Dendritic cell treated with granulocyte-macrophage colony-stimulating factor and Interleukin-4, amounts not matched to agents 40 ng/mL and 50 ng/mL, for 4 days (primary cell): ENCODE measurements around the gene SPTBN4.
A peak's percentile ranks its signal among the peaks of the same experiment; 100 is the strongest.
"Not testable (repeated sequence)": the region's sequence is repeated elsewhere in the genome, so short reads cannot be mapped to it uniquely, and the experiment has no call there.

ENCODE experiments used
- H3K27ac Mint-ChIP-seq: one replicate; pipeline ENCODE4 v1.8.0; 2022; ENCODE audit warnings: mild to moderate bottlenecking, mixed read lengths
- H3K27me3 Mint-ChIP-seq: one replicate; pipeline ENCODE4 v1.8.0; 2022; ENCODE audit warnings: mild to moderate bottlenecking, mixed read lengths
- H3K36me3 Mint-ChIP-seq: one replicate; pipeline ENCODE4 v1.8.0; 2022; ENCODE audit warnings: low read depth, mixed read lengths
- H3K4me1 Mint-ChIP-seq: one replicate; pipeline ENCODE4 v1.8.0; 2022; ENCODE audit warnings: low read depth, mixed read lengths
- H3K4me3 Mint-ChIP-seq: one replicate; pipeline ENCODE4 v1.8.0; 2022; ENCODE audit warnings: mild to moderate bottlenecking, moderate library complexity, mixed read lengths
- H3K9me3 Mint-ChIP-seq: one replicate; pipeline ENCODE4 v1.8.0; 2022; ENCODE audit warnings: mixed read lengths
- intact Hi-C: fragments of 100-400 bp; cut with micrococcal nuclease; formaldehyde crosslinking; loops from one replicate; pipeline ENCODE4 v1.15.0; 2022

SPTBN4 gene

GRCh38 chr19:40525234-40526051 lies 58.6 kb downstream of the SPTBN4 start:
- Mint-ChIP-seq H3K4me3 (no peak overlapping the region), H3K27me3 (peaks cover 54% of the 10 kb centered on the region), H3K9me3 (no peaks in the 10 kb centered on the region), H3K36me3 (no peaks in the 10 kb centered on the region), H3K27ac (no peak overlapping the region), H3K4me1 (peaks cover 8% of the 10 kb centered on the region)
- intact Hi-C loops, result loop anchor here (5.0 kb wide), 2 partner anchors 58 to 72 kb away; partner anchors contain the start of genes BLVRB and SPTBN4

GRCh38 chr19:40528078-40528477 lies 61.3 kb downstream of the SPTBN4 start:
- intact Hi-C loops, result loop anchor here (2.0 to 5.0 kb wide), 3 partner anchors 39 to 69 kb away; partner anchors contain the start of genes BLVRB and SPTBN4
- Mint-ChIP-seq H3K9me3 (no peaks in the 10 kb centered on the region), H3K27ac (no peak overlapping the region), H3K27me3 (peaks cover 67% of the 10 kb centered on the region), H3K4me3 (no peak overlapping the region), H3K4me1 (peaks cover 15% of the 10 kb centered on the region), H3K36me3 (no peaks in the 10 kb centered on the region)

GRCh38 chr19:40528533-40529092 lies 61.8 kb downstream of the SPTBN4 start:
- no peak overlapping the region for H3K27ac Mint-ChIP-seq
- intact Hi-C loops, result loop anchor here (2.0 to 5.0 kb wide), 3 partner anchors 38 to 69 kb away; partner anchors contain the start of genes BLVRB and SPTBN4

DNA sequence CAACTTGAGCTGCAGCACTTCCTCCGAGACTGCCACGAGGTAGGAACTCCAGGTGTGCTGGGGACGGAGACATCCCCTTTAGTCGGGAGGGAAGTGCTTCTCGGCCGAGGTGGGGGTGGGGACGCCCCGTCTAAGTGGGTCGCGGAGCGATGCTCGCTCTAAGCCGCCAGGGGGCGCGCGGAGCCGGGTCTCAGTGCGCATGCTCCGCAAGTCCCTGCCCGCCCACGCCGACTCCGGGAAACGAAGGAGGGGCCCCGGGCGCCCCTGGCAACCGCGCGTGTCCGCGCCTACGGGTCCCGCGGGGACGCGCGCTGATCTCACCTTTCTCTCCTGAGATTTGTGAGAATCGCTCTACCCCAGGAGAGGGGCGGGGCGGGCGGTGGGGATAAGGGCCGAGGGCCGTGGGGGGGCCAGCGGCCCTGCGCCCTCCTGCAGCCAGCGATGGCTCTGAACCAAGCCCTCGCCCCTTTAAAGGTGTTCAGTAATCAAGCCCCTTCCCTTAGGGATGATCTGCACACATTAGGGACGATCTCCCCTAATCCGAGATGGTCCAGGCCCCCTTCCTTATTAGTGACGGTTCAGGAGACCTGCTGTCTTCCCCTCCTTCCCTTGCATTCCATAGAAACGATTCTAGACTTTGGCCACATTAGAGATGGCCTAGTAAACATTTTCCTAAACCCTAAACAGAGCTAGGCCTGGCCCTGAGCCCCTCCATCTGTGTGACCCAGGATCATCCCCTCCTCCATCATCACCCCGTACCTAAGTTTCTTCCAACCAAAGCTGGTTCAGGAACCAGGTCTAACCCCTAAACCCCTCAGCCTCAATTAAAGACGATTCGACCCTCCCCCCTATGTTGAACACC lies 62.5 kb downstream of the SPTBN4 start:
- intact Hi-C loops, result loop anchor here (2.0 to 5.0 kb wide), 3 partner anchors 37 to 68 kb away; partner anchors contain the start of genes BLVRB and SPTBN4
- Mint-ChIP-seq H3K27me3 (peaks cover 72% of the 10 kb centered on the region), H3K9me3 (no peaks in the 10 kb centered on the region), H3K36me3 (no peaks in the 10 kb centered on the region), H3K27ac (no peak overlapping the region), H3K4me1 (peaks cover 15% of the 10 kb centered on the region), H3K4me3 (peak overlapping the region; percentile 55)

More at GRCh38 chr19:40528533-40529092, 61.8 kb downstream of the SPTBN4 start:
- Mint-ChIP-seq H3K4me3 (no peak overlapping the region), H3K27me3 (peaks cover 68% of the 10 kb centered on the region), H3K36me3 (no peaks in the 10 kb centered on the region), H3K4me1 (peaks cover 15% of the 10 kb centered on the region), H3K9me3 (no peaks in the 10 kb centered on the region)

- H3K4me1 Mint-ChIP-seq, result peaks cover 15% of the 10 kb centered on the region
- no peaks in the 10 kb centered on the region for H3K36me3 Mint-ChIP-seq
- no peaks in the 10 kb centered on the region for H3K9me3 Mint-ChIP-seq
- no peak overlapping the region for H3K27ac Mint-ChIP-seq
- H3K27me3 Mint-ChIP-seq, result peaks cover 65% of the 10 kb centered on the region
- intact Hi-C loops, result no loop called here
- H3K4me3 Mint-ChIP-seq, result peak overlapping the region; percentile 55
These were observed 63.5 kb downstream of the SPTBN4 start for GRCh38 chr19:40530091-40530901.

GRCh38 chr19:40533508-40533907 lies 66.7 kb downstream of the SPTBN4 start:
- Mint-ChIP-seq H3K9me3 (no peaks in the 10 kb centered on the region), H3K4me1 (peaks cover 15% of the 10 kb centered on the region), H3K27me3 (peaks cover 63% of the 10 kb centered on the region), H3K36me3 (no peaks in the 10 kb centered on the region), H3K27ac (no peak overlapping the region), H3K4me3 (no peak overlapping the region)
- intact Hi-C loops, result no loop called here

DNA sequence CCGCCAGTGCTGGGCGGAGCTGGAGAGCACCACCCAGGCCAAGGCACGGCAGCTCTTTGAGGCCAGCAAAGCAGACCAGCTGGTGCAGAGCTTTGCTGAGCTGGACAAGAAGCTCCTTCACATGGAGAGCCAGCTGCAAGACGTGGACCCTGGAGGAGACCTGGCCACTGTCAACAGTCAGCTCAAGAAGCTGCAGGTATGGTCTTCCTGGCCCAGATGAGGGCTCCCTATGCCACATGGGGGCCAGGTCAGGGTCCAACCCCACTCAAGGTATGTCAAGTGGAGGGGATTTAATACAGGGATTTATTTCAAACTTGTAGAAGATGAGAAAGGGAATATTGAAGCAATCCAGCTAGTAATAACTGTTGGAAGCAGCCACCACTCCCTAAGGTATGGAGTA lies 67.3 kb downstream of the SPTBN4 start:
- H3K36me3 Mint-ChIP-seq, result no peaks in the 10 kb centered on the region
- H3K4me3 Mint-ChIP-seq, result no peak overlapping the region
- H3K4me1 Mint-ChIP-seq, result peaks cover 15% of the 10 kb centered on the region
- intact Hi-C loops, result no loop called here
- H3K9me3 Mint-ChIP-seq, result no peaks in the 10 kb centered on the region
- no peak overlapping the region for H3K27ac Mint-ChIP-seq
- H3K27me3 Mint-ChIP-seq, result peaks cover 65% of the 10 kb centered on the region

DNA sequence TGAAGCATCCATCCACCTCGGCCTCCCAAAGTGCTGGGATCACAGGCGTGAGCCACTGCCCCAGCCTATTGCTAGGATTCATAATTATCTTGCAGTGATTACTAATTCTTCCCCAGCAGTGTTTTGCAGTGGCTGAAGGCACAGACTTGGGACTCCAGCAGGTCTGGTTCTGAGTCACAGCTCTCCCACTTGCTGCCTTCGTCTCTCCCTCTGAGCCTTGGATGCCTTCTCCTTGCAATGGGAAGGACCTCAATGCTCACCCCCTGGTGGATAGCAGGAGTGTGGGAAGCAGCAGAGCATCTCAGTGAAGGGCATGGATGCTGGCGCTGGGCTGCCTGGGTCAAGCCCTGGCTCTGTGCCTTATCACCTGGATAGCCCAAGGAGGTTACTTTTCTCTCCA lies 72.3 kb downstream of the SPTBN4 start:
- no peaks in the 10 kb centered on the region for H3K36me3 Mint-ChIP-seq
- H3K27me3 Mint-ChIP-seq, result peaks cover 46% of the 10 kb centered on the region
- H3K4me1 Mint-ChIP-seq, result no peaks in the 10 kb centered on the region
- no peak overlapping the region for H3K27ac Mint-ChIP-seq
- H3K9me3 Mint-ChIP-seq, result no peaks in the 10 kb centered on the region
- no peak overlapping the region for H3K4me3 Mint-ChIP-seq
- intact Hi-C loops, result no loop called here

DNA sequence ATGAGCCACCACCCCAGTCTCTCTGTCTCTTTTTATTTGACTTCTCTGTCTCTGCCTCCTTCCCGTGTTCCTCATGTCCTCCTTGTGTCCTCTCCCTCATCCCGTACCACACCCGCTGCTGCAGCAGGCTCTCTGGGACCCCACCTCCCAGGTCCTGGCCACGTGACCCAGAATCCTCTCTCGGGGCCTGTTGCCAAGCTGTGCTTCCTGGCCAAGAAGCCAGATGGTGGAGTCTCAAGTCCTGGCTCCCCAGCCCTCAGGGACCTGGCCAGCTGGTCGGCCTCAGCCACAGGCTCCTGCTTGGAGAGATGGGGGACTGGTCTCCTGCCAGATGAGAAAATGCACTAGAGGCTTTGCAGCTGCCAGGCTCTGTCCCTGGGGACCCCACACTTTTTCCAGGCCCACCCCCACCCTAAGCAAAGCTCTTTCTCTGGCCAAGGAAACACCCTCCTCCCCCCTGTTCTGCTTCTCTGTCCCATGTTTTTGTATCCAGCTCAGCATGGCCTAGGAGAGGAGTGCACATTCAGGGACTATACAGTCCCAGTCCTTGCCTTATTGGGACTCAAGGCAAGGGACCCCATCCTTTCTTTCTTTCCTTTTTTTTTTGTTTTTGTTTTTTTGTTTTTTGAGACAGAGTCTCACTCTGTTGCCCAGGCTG lies 75.5 kb downstream of the SPTBN4 start:
- Mint-ChIP-seq H3K4me1 (no peaks in the 10 kb centered on the region), H3K27me3 (peaks cover 47% of the 10 kb centered on the region), H3K9me3 (peaks cover 5% of the 10 kb centered on the region), H3K27ac (no peak overlapping the region), H3K36me3 (no peaks in the 10 kb centered on the region), H3K4me3 (no peak overlapping the region)
- intact Hi-C loops, result no loop called here

DNA sequence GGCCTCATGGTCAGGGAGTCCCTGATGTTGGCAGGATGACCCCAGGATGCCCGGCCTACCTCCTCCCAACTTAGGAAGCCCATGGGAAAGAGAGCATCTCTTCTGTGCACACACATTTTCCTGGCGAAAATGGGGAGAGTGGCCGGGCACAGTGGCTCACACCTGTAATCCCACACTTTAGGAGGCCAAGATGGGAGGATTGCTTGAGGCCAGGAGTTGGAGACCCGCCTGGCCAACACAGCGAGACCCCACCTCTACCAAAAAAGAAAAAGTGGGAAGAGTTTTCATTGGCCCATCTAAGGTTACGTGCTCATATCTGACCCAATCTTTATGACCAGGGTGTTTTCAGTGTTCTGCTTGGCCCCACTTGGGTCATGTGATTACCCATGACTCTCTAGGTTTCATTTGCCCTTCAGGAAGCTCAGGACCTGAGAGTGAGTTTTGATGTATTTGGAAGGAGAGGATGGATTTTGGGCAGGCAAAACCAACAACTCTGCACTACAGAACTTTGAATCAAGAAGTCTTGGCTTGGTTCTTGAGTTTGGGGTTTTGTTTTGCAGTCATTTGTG lies 76.3 kb downstream of the SPTBN4 start:
- intact Hi-C loops, result no loop called here

GRCh38 chr19:40546153-40546841 lies 79.5 kb downstream of the SPTBN4 start:
- H3K9me3 Mint-ChIP-seq, H3K4me3 Mint-ChIP-seq, intact Hi-C loops, H3K4me1 Mint-ChIP-seq, H3K36me3 Mint-ChIP-seq, H3K27ac Mint-ChIP-seq: not testable (repeated sequence)
- peaks cover 52% of the 10 kb centered on the region for H3K27me3 Mint-ChIP-seq

More for the DNA sequence above, 76.3 kb downstream of the SPTBN4 start:
- peaks cover 5% of the 10 kb centered on the region for H3K9me3 Mint-ChIP-seq
- peaks cover 43% of the 10 kb centered on the region for H3K27me3 Mint-ChIP-seq
- no peaks in the 10 kb centered on the region for H3K4me1 Mint-ChIP-seq
- no peaks in the 10 kb centered on the region for H3K36me3 Mint-ChIP-seq
- no peak overlapping the region for H3K27ac Mint-ChIP-seq
- no peak overlapping the region for H3K4me3 Mint-ChIP-seq

DNA sequence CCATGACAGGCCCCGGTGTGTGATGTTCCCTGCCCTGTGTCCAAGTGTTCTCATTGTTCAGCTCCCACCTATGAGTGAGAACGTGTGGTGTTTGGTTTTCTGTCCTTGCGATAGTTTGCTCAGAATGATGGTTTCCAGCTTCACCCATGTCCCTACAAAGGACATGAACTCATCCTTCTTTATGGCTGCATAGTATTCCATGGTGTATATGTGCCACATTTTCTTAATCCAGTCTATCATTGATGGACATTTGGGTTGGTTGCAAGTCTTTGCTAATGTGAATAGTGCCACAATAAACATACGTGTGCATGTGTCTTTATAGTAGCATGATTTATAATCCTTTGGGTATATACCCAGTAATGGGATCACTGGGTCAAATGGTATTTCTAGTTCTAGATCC lies 80.4 kb downstream of the SPTBN4 start:
- H3K27ac Mint-ChIP-seq, intact Hi-C loops: not testable (repeated sequence)

More for the DNA sequence above, 80.4 kb downstream of the SPTBN4 start:
- not testable (repeated sequence) for H3K4me3 Mint-ChIP-seq, H3K9me3 Mint-ChIP-seq, H3K4me1 Mint-ChIP-seq, H3K36me3 Mint-ChIP-seq
- peaks cover 53% of the 10 kb centered on the region for H3K27me3 Mint-ChIP-seq
